ENCODE results near the gene CSF3R. TPM values are rescaled to one million over a fixed set of nuclear protein-coding genes. Genes with fewer than 3 reads are reported as not detected.

CSF3R gene
- total RNA-seq, 1 donor from 2014 or later, result 2.5 TPM

GRCh38 chr1:36476945-36477344 lies 5.8 kb downstream of the CSF3R start:
- peaks cover 8% of the 10 kb centered on the region for H3K4me1 Mint-ChIP-seq
- no peaks in the 10 kb centered on the region for H3K27me3 Mint-ChIP-seq (ENCODE audit: low read depth)

GRCh38 chr1:36475910-36476604 lies 6.7 kb downstream of the CSF3R start:
- TF ChIP-seq CTCF (IDR thresholded peaks at IDR 0.05; ENCODE audit: unreplicated experiment), result no peak
- Mint-ChIP-seq H3K9me3 (no peaks in the 10 kb centered on the region), H3K27me3 (ENCODE audit: low read depth) (no peaks in the 10 kb centered on the region), H3K4me1 (peaks cover 3% of the 10 kb centered on the region), H3K4me3 (no peak overlapping the region), H3K36me3 (no peaks in the 10 kb centered on the region), H3K27ac (no peak overlapping the region)
- DNase-seq (ENCODE audit: low spot score in 2 of 2, unreplicated experiment in 2 of 2), result no peak

More at GRCh38 chr1:36476945-36477344, 5.8 kb downstream of the CSF3R start:
- no peak for TF ChIP-seq CTCF (IDR thresholded peaks at IDR 0.05; ENCODE audit: unreplicated experiment)
- Mint-ChIP-seq H3K9me3 (no peaks in the 10 kb centered on the region), H3K4me3 (no peak overlapping the region), H3K27ac (no peak overlapping the region), H3K36me3 (no peaks in the 10 kb centered on the region)
- DNase-seq (ENCODE audit: low spot score in 2 of 2, unreplicated experiment in 2 of 2), result no peak

GRCh38 chr1:36475341-36475740 lies 7.4 kb downstream of the CSF3R start:
- Mint-ChIP-seq H3K9me3 (no peaks in the 10 kb centered on the region), H3K36me3 (no peaks in the 10 kb centered on the region), H3K27ac (no peak overlapping the region), H3K4me3 (no peak overlapping the region), H3K4me1 (peaks cover 3% of the 10 kb centered on the region), H3K27me3 (ENCODE audit: low read depth) (no peaks in the 10 kb centered on the region)
- no peak for TF ChIP-seq CTCF (IDR thresholded peaks at IDR 0.05; ENCODE audit: unreplicated experiment)
- DNase-seq (ENCODE audit: low spot score in 2 of 2, unreplicated experiment in 2 of 2), result no peak

GRCh38 chr1:36472656-36473055 lies 10.1 kb downstream of the CSF3R start:
- no peak for TF ChIP-seq CTCF (IDR thresholded peaks at IDR 0.05; ENCODE audit: unreplicated experiment)
- Mint-ChIP-seq H3K4me3 (no peak overlapping the region), H3K36me3 (no peaks in the 10 kb centered on the region), H3K9me3 (no peaks in the 10 kb centered on the region), H3K27me3 (ENCODE audit: low read depth) (no peaks in the 10 kb centered on the region), H3K27ac (no peak overlapping the region), H3K4me1 (peaks cover 3% of the 10 kb centered on the region)
- no peak for DNase-seq (ENCODE audit: low spot score in 2 of 2, unreplicated experiment in 2 of 2)

GRCh38 chr1:36471830-36472641 lies 10.7 kb downstream of the CSF3R start:
- H3K27me3 Mint-ChIP-seq (ENCODE audit: low read depth), result no peaks in the 10 kb centered on the region
- no peak overlapping the region for H3K27ac Mint-ChIP-seq
- TF ChIP-seq CTCF (IDR thresholded peaks at IDR 0.05; ENCODE audit: unreplicated experiment), result no peak
- H3K4me3 Mint-ChIP-seq, result no peak overlapping the region
- peaks cover 3% of the 10 kb centered on the region for H3K4me1 Mint-ChIP-seq
- DNase-seq (ENCODE audit: low spot score in 2 of 2, unreplicated experiment in 2 of 2), result no peak
- H3K9me3 Mint-ChIP-seq, result no peaks in the 10 kb centered on the region
- H3K36me3 Mint-ChIP-seq, result no peaks in the 10 kb centered on the region
